VCaP (cell line): ENCODE measurements around the gene CHST12.

Source experiments
- H3K27ac ChIP-seq: fragments of 450-650 bp; 2 replicates; pipeline ENCODE4 v1.5.1; 2017
- TF ChIP-seq, protein P1 (sequence below): fragments of 450-650 bp; conservative IDR thresholded peaks from 2 replicates; pipeline ENCODE4 v1.5.1; 2017; ENCODE audit warnings: mild to moderate bottlenecking, moderate library complexity

Gene CHST12

DNA sequence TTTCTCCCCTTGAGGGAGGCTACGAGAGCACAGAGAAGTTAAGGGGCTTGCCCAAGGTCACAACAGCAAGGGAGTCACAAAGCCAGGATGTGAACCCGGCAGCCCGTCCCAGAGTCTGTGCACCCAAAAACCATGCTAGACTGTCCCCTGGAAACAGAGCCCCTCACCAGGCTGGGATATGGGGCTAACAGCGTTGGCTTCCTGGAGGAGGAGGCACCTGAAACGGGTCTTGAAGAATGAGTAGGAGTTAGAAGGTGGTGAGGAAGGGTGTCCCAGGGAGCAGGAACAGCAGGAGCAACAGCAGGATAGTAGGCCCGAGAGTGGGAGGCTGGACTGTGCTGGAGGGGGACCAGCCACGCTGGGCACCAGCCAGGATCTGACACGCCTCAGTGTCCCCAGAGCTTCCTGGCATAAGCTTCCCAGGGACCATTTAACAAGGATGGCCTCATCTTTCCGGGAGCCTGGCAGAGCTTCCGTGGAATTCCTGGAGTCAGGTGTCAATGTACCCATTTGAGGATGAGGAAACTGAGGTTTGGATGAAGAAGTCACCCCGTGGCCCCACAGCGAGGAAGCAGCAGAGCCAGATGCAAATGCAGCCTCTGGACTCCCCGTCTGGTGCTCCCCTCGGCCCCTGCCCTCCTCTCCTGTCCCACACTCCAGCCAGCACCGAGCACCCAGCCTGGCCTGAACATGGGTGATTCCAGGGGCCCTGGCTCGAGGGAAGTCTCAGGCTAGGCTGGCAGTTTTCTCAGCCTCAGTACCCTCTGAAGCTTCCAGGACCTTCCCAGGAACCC lies 76.1 kb downstream of the CHST12 start:
- TF ChIP-seq, protein P1, sequence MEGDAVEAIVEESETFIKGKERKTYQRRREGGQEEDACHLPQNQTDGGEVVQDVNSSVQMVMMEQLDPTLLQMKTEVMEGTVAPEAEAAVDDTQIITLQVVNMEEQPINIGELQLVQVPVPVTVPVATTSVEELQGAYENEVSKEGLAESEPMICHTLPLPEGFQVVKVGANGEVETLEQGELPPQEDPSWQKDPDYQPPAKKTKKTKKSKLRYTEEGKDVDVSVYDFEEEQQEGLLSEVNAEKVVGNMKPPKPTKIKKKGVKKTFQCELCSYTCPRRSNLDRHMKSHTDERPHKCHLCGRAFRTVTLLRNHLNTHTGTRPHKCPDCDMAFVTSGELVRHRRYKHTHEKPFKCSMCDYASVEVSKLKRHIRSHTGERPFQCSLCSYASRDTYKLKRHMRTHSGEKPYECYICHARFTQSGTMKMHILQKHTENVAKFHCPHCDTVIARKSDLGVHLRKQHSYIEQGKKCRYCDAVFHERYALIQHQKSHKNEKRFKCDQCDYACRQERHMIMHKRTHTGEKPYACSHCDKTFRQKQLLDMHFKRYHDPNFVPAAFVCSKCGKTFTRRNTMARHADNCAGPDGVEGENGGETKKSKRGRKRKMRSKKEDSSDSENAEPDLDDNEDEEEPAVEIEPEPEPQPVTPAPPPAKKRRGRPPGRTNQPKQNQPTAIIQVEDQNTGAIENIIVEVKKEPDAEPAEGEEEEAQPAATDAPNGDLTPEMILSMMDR = no peak
- H3K27ac ChIP-seq = no peak overlapping the region

DNA sequence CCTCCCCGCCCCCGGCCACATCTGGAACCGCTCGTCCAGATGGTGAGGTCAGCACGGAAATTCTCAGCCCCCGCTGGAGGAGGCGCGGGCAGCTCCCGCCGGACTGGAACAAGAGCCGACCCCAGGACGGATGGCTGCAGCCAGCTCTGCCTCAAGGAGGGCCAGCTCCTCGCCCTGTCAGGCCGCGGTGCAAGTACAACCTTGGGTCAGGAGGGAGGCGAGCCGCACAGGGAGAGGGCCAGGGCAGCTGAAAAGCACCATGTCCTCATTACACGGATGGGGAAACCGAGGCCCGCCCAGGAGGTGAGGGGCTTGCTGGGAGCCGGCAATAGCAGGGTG lies 76.6 kb downstream of the CHST12 start:
- TF ChIP-seq, protein P1 = no peak
- H3K27ac ChIP-seq = no peak overlapping the region

DNA sequence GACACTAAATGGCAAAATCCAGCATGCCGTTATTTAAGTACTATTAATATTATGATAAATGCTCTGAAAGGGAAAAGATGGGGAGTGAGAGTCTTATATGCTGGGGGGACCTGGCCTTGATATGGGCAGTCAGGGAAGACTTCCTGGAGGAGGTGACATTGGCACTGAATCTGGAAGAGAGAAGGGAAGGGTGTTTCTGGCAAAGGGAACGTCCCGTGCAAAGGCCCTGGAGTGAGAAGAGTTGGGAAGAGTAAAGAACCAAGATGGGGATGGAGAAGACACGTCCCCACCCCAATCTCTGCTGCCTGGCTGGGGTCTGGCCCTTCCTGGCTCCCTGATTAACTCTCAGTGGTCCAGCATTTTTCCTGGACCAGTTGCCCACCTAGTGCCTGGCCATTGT lies 77.8 kb downstream of the CHST12 start:
- TF ChIP-seq, protein P1 = no peak
- H3K27ac ChIP-seq = no peak overlapping the region

DNA sequence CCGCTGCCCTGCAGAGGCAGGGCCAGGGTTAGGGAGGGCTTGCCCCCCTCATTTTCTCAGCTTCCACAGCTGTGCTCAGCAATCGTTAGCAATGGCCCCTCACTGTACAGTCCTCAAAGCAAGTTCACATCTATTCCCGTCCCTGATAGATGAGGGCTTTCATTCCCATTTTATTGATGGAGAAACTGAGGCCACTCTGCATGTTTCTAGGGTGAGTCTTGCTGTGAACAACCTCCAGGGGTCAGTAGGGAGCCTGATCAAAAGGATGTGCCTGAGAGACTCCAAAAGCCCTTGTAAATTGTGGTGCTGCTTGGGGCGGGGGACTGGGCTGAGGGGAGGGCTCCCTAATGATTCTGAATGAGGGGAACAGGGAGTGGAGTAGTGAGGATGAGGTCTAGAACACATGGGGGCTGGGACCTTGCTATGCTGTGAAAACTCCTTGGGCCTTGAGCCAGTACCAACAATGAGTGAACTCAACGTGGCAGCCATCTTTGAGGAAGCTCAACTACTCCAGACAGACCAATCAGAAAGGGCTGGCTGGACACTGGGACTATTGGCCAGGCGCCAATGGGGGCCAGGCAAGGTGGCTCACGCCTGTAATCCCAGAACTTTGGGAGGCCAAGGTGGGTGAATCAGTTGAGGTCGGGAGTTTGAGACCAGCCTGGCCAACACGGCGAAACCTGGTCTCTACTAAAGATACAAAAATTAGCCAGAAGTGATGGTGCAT lies 79.5 kb downstream of the CHST12 start:
- TF ChIP-seq, protein P1 = no peak
- H3K27ac ChIP-seq = no peak overlapping the region

DNA sequence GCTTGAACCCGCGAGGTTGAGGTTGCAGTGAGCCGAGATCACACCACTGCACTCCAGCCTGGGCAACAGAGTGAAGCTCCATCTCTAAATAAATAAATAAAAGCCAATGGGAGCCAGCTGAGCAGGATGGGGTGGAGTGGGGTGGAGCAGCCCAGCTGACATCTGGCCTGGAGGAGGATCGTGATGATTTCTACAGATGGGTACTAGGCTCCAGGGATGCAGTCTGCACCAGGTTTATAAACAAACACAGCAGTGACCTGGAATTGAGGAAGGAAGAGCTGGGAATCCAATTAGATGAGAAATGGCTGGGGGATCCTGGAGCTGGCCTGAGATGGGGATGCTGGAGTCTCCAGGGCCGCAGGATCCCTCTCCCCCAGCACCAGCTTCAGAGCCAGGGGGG lies 80.1 kb downstream of the CHST12 start:
- TF ChIP-seq, protein P1 = no peak
- H3K27ac ChIP-seq = no peak overlapping the region

GRCh38 chr7:2484868-2485267 lies 81.5 kb downstream of the CHST12 start:
- TF ChIP-seq, protein P1 = no peak
- no peak overlapping the region for H3K27ac ChIP-seq

- no peak overlapping the region for H3K27ac ChIP-seq
- TF ChIP-seq, protein P1 = no peak
Measured at GRCh38 chr7:2487586-2488271, 84.3 kb downstream of the CHST12 start.
